Hepatocyte (in vitro differentiated cells): ENCODE results near the gene PIGT. TPM values are rescaled to one million over a fixed set of nuclear protein-coding genes. Genes with fewer than 3 reads are reported as not detected.

ENCODE experiments used
- DNase-seq: peaks from one replicate; pipeline ENCODE4 v3.0.0-alpha.2; 2016; ENCODE audit warnings: low spot score
- H2AFZ ChIP-seq: fragments of 200-600 bp; sonication (generic); 2 replicates; pipeline ENCODE4 v1.6.0; 2016; ENCODE audit warnings: antibody characterized with exemption, mild to moderate bottlenecking
- H3K27ac ChIP-seq: fragments of 200-600 bp; sonication (generic); 2 replicates; pipeline ENCODE4 v1.5.1; 2016; ENCODE audit warnings: mild to moderate bottlenecking
- H3K27me3 ChIP-seq: fragments of 200-600 bp; sonication (generic); 2 replicates; pipeline ENCODE4 v1.6.1; 2016
- H3K36me3 ChIP-seq: fragments of 200-600 bp; sonication (generic); replicated peaks from 2 replicates; pipeline ENCODE4 v1.5.1; 2016; ENCODE audit warnings: low read depth; ENCODE audit not compliant: insufficient read depth
- H3K4me1 ChIP-seq: fragments of 200-600 bp; sonication (generic); 2 replicates; pipeline ENCODE4 v1.5.1; 2016; ENCODE audit warnings: mild to moderate bottlenecking, moderate library complexity; ENCODE audit not compliant: insufficient read depth
- H3K4me2 ChIP-seq: fragments of 200-600 bp; sonication (generic); 2 replicates; pipeline ENCODE4 v1.6.0; 2016
- H3K4me3 ChIP-seq: fragments of 200-600 bp; sonication (generic); 2 replicates; pipeline ENCODE4 v1.5.1; 2016; ENCODE audit warnings: mild to moderate bottlenecking
- H3K79me2 ChIP-seq: fragments of 200-600 bp; sonication (generic); 2 replicates; pipeline ENCODE4 v1.6.0; 2017; ENCODE audit warnings: mild to moderate bottlenecking
- H3K9me2 ChIP-seq: fragments of 200-600 bp; sonication (generic); replicated peaks from 2 replicates; pipeline ENCODE4 v1.6.0; 2017; ENCODE audit warnings: mild to moderate bottlenecking; ENCODE audit not compliant: insufficient read depth
- H3K9me3 ChIP-seq: fragments of 200-600 bp; sonication (generic); 2 replicates; pipeline ENCODE4 v1.5.1; 2016; ENCODE audit warnings: low read depth, mild to moderate bottlenecking
- H4K20me1 ChIP-seq: fragments of 200-600 bp; sonication (generic); 2 replicates; pipeline ENCODE4 v1.6.0; 2016; ENCODE audit warnings: mild to moderate bottlenecking; ENCODE audit not compliant: insufficient read depth, poor library complexity, severe bottlenecking
- CTCF ChIP-seq: fragments of 200-600 bp; sonication (generic); IDR thresholded peaks from 2 replicates; pipeline ENCODE4 v1.5.1; 2016; ENCODE audit warnings: antibody characterized with exemption, mild to moderate bottlenecking; ENCODE audit not compliant: poor library complexity
- EZH2 ChIP-seq: fragments of 200-600 bp; sonication (generic); IDR thresholded peaks from 2 replicates; pipeline ENCODE4 v1.6.1; 2016; ENCODE audit warnings: antibody characterized with exemption, mild to moderate bottlenecking, borderline replicate concordance
- EZH2phosphoT487 ChIP-seq: fragments of 200-600 bp; sonication (generic); IDR thresholded peaks from one replicate; pipeline ENCODE4 v1.6.1; 2018; ENCODE audit warnings: antibody characterized with exemption, mild to moderate bottlenecking, low read depth, moderate library complexity; ENCODE audit not compliant: unreplicated experiment, severe bottlenecking
- WGBS: methylation state at CpG from one replicate; pipeline ENCODE4 v1.1.6; 2016; ENCODE audit warnings: low lambda C conversion rate; ENCODE audit errors: missing lambda C conversion rate; 5-methylcytosine and 5-hydroxymethylcytosine counted together
- polyA plus RNA-seq: library from polyadenylated mRNA; unstranded; fragments of >200 nt; fragmentation: Nextera tagmentation; extraction: Ambion mirVana; gene quantifications from 2 replicates; pipeline ENCODE4 v1.2.1, GENCODE V29; 2016
- total RNA-seq: library from RNA; depleted of rRNA; stranded (reverse); fragments of >200 nt; gene quantifications from 2 replicates; pipeline ENCODE4 v1.2.3, GENCODE V29; 2014

Gene PIGT
- total and polyA plus RNA-seq, 2 experiments from 2014 or later: 67.1 to 163 TPM

GRCh38 chr20:45461225-45461624 is 45.3 kb downstream of the PIGT start:
- no peaks in the 10 kb centered on the region for H3K79me2 ChIP-seq

GRCh38 chr20:45462711-45463509 is 47.0 kb downstream of the PIGT start:
- Histone ChIP-seq H2AFZ (no peak overlapping the region), H3K79me2 (no peaks in the 10 kb centered on the region), H3K9me2 (no peaks in the 10 kb centered on the region), H3K4me1 (no peaks in the 10 kb centered on the region), H3K27me3 (no peaks in the 10 kb centered on the region), H4K20me1 (no peaks in the 10 kb centered on the region), H3K9me3 (no peaks in the 10 kb centered on the region), H3K4me2 (no peak overlapping the region), H3K27ac (no peak overlapping the region), H3K4me3 (no peak overlapping the region), H3K36me3 (no peaks in the 10 kb centered on the region)
- TF ChIP-seq EZH2 (no peak), EZH2phosphoT487 (no peak), CTCF (no peak)
- WGBS: 86% methylated on average over 6 of the region's 6 CpGs
- no peak for DNase-seq

More at GRCh38 chr20:45461225-45461624, 45.3 kb downstream of the PIGT start:
- H2AFZ ChIP-seq: no peak overlapping the region
- no peak overlapping the region for H3K27ac ChIP-seq
- no peak overlapping the region for H3K4me3 ChIP-seq
- no peak for TF ChIP-seq CTCF
- no peak for TF ChIP-seq EZH2phosphoT487
- TF ChIP-seq EZH2: no peak
- no peaks in the 10 kb centered on the region for H3K9me3 ChIP-seq
- H4K20me1 ChIP-seq: no peaks in the 10 kb centered on the region
- no peaks in the 10 kb centered on the region for H3K27me3 ChIP-seq
- H3K4me1 ChIP-seq: no peaks in the 10 kb centered on the region
- H3K9me2 ChIP-seq: no peaks in the 10 kb centered on the region
- DNase-seq: no peak
- H3K4me2 ChIP-seq: no peak overlapping the region
- no peaks in the 10 kb centered on the region for H3K36me3 ChIP-seq
- WGBS: 58% methylated on average over 1 of the region's 1 CpG

GRCh38 chr20:45463709-45464108 is 47.8 kb downstream of the PIGT start:
- Histone ChIP-seq H3K4me3 (no peak overlapping the region), H3K27me3 (no peaks in the 10 kb centered on the region), H2AFZ (no peak overlapping the region), H4K20me1 (no peaks in the 10 kb centered on the region), H3K9me2 (no peaks in the 10 kb centered on the region), H3K9me3 (no peaks in the 10 kb centered on the region), H3K27ac (no peak overlapping the region), H3K79me2 (no peaks in the 10 kb centered on the region), H3K4me1 (no peaks in the 10 kb centered on the region), H3K36me3 (no peaks in the 10 kb centered on the region), H3K4me2 (no peak overlapping the region)
- 78% methylated on average over 4 of the region's 4 CpGs for WGBS
- DNase-seq: no peak
- no peak for TF ChIP-seq CTCF
- no peak for TF ChIP-seq EZH2
- no peak for TF ChIP-seq EZH2phosphoT487
